Skeletal muscle tissue (tissue), 4 donors: Measurements from ENCODE around the gene KLHL36. TPM values are rescaled to one million over a fixed set of nuclear protein-coding genes. Genes with fewer than 3 reads are reported as not detected.
"Not testable (repeated sequence)": the region's sequence is repeated elsewhere in the genome, so short reads cannot be mapped to it uniquely, and the experiment has no call there.

Experiments used
- H3K27ac ChIP-seq: one replicate; pipeline ENCODE4 v1.7.0; 2013; ENCODE audit warnings: mild to moderate bottlenecking, low read depth, low read length, inconsistent platforms
- H3K27me3 ChIP-seq, 3 donors: one replicate each; pipeline ENCODE4 v1.7.0; 2013; ENCODE audit warnings: low read length in 3 of 3; ENCODE audit not compliant: control insufficient read depth in 3 of 3, insufficient read depth in 3 of 3
- H3K36me3 ChIP-seq, 3 donors: one replicate each; pipeline ENCODE4 v1.7.0; 2013; ENCODE audit warnings: low read length in 3 of 3; ENCODE audit not compliant: control insufficient read depth in 3 of 3, insufficient read depth in 3 of 3
- H3K4me1 ChIP-seq, 3 donors: one replicate each; pipeline ENCODE4 v1.7.0; 2013; ENCODE audit warnings: low read length in 3 of 3, mild to moderate bottlenecking in 3 of 3; ENCODE audit not compliant: control insufficient read depth in 3 of 3, insufficient read depth in 3 of 3
- H3K4me3 ChIP-seq, 3 donors: one replicate each; pipeline ENCODE4 v1.7.0; 2013; ENCODE audit warnings: low read length in 3 of 3
- H3K9ac ChIP-seq, 3 donors: one replicate each; pipeline ENCODE4 v1.7.0; 2013; ENCODE audit warnings: low read length in 3 of 3, mild to moderate bottlenecking in 3 of 3, moderate library complexity in 2 of 3, low read depth in 1 of 3
- H3K9me3 ChIP-seq, 3 donors: one replicate each; pipeline ENCODE4 v1.7.0; 2013; ENCODE audit warnings: low read length in 3 of 3; ENCODE audit not compliant: control insufficient read depth in 3 of 3
- total RNA-seq: library from RNA; depleted of rRNA; stranded (reverse); fragments of >200 nt; gene quantifications from one replicate; pipeline ENCODE4 v1.2.3, GENCODE V29; 2014
- donor health status: Osteomylitis.

The KLHL36 gene
- total RNA-seq, 1 donor from 2014 or later, result 23.0 TPM

DNA sequence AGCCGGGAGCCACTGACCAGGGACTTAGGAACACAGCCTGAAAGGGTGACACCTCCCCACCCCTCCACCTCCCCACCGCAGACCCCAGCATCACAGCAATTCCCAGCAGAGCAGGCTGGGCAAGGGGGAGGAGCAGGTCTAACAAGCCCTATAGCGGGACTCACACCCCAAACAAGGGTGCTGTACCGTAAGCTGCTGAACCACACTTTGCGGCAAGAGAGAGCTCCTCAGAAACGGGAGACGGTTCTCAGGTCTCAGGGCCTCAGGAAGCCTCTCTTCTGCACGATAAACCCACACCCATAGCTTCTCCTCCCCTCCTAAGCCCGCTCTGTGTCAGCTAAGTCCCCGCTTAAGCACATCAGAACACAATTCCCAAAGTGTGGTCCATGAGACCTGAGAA, 18.7 kb upstream of the KLHL36 start:
- Histone ChIP-seq H3K36me3 (no peaks in the 10 kb centered on the region), H3K9me3 (no peaks in the 10 kb centered on the region), H3K27ac (no peak overlapping the region)

GRCh38 chr16:84630009-84630408, 18.3 kb upstream of the KLHL36 start:
- no peak overlapping the region for H3K27ac ChIP-seq
- no peak overlapping the region for H3K9ac ChIP-seq
- H3K4me3 ChIP-seq, result no peak overlapping the region
- H3K9me3 ChIP-seq, result no peaks in the 10 kb centered on the region
- H3K4me1 ChIP-seq, result peaks cover 0 to 8% (median 0%) of the 10 kb centered on the region in 3 donors
- H3K36me3 ChIP-seq, result no peaks in the 10 kb centered on the region
- peaks cover 0 to 10% (median 0%) of the 10 kb centered on the region in 3 donors for H3K27me3 ChIP-seq

More for the DNA sequence above, 18.7 kb upstream of the KLHL36 start:
- no peak overlapping the region for H3K9ac ChIP-seq
- peaks cover 0 to 8% (median 0%) of the 10 kb centered on the region in 3 donors for H3K4me1 ChIP-seq
- H3K4me3 ChIP-seq, result no peak overlapping the region
- peaks cover 0 to 7% (median 0%) of the 10 kb centered on the region in 3 donors for H3K27me3 ChIP-seq

- Histone ChIP-seq H3K36me3 (no peaks in the 10 kb centered on the region), H3K9ac (peak overlapping the region in 1 of 3 donors; percentile 6), H3K4me1 (peaks cover 0 to 9% (median 1%) of the 10 kb centered on the region in 3 donors), H3K4me3 (no peak overlapping the region), H3K27ac (no peak overlapping the region), H3K9me3 (no peaks in the 10 kb centered on the region), H3K27me3 (peaks cover 0 to 10% (median 0%) of the 10 kb centered on the region in 3 donors)
These were observed 17.7 kb upstream of the KLHL36 start for GRCh38 chr16:84630446-84631152.

GRCh38 chr16:84631153-84631466, 17.2 kb upstream of the KLHL36 start:
- no peaks in the 10 kb centered on the region for H3K36me3 ChIP-seq
- H3K4me1 ChIP-seq, result peaks cover 0 to 14% (median 6%) of the 10 kb centered on the region in 3 donors
- H3K27me3 ChIP-seq, result peaks cover 0 to 10% (median 0%) of the 10 kb centered on the region in 3 donors
- H3K27ac ChIP-seq, result no peak overlapping the region
- H3K4me3 ChIP-seq, result no peak overlapping the region
- H3K9ac ChIP-seq, result no peak overlapping the region
- no peaks in the 10 kb centered on the region for H3K9me3 ChIP-seq

DNA sequence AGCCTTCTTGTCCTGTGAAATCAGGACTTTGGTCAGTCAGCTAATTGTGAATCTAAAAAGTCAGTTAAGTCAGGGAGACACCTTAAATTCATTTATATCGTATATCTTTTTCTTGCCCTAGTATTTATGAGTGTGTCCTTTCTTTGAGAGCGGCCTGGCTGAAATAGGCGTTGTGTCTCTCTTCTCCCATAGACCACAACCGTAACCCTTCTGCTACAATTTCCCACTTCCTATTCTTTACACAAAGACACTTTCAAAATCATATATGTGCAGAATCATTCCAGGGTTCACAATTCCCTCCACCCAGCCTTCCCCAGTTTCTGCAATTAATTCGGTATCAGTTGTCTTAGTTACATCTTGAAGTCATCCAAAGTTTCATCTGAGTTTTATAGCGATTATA, 16.4 kb upstream of the KLHL36 start:
- Histone ChIP-seq H3K36me3 (no peaks in the 10 kb centered on the region), H3K9me3 (no peaks in the 10 kb centered on the region), H3K4me3 (no peak overlapping the region), H3K9ac (no peak overlapping the region), H3K4me1 (peaks cover 0 to 14% (median 6%) of the 10 kb centered on the region in 3 donors), H3K27ac (no peak overlapping the region), H3K27me3 (peaks cover 0 to 10% (median 0%) of the 10 kb centered on the region in 3 donors)

GRCh38 chr16:84632862-84633261, 15.4 kb upstream of the KLHL36 start:
- not testable (repeated sequence) for H3K36me3 ChIP-seq, H3K9me3 ChIP-seq, H3K9ac ChIP-seq, H3K4me3 ChIP-seq, H3K27ac ChIP-seq
- peaks cover 0 to 10% (median 0%) of the 10 kb centered on the region in 3 donors for H3K27me3 ChIP-seq
- H3K4me1 ChIP-seq, result peaks cover 0 to 14% (median 6%) of the 10 kb centered on the region in 3 donors

- Histone ChIP-seq H3K4me1 (peaks cover 0 to 14% (median 6%) of the 10 kb centered on the region in 3 donors), H3K27me3 (peaks cover 0 to 10% (median 0%) of the 10 kb centered on the region in 3 donors), H3K36me3 (no peaks in the 10 kb centered on the region), H3K9me3 (no peaks in the 10 kb centered on the region), H3K4me3 (no peak overlapping the region), H3K27ac (peak overlapping the region; percentile 25), H3K9ac (no peak overlapping the region)
These were observed 14.7 kb upstream of the KLHL36 start for GRCh38 chr16:84633622-84634021.

GRCh38 chr16:84635702-84636101, 12.6 kb upstream of the KLHL36 start:
- H3K27ac ChIP-seq, result no peak overlapping the region
- no peaks in the 10 kb centered on the region for H3K36me3 ChIP-seq
- no peak overlapping the region for H3K4me3 ChIP-seq
- H3K9ac ChIP-seq, result no peak overlapping the region
- peaks cover 0 to 10% (median 0%) of the 10 kb centered on the region in 3 donors for H3K27me3 ChIP-seq
- H3K9me3 ChIP-seq, result no peaks in the 10 kb centered on the region
- peaks cover 0 to 17% (median 6%) of the 10 kb centered on the region in 3 donors for H3K4me1 ChIP-seq

GRCh38 chr16:84637709-84638108, 10.6 kb upstream of the KLHL36 start:
- H3K36me3 ChIP-seq, result no peaks in the 10 kb centered on the region
- H3K4me1 ChIP-seq, result peaks cover 12 to 24% (median 12%) of the 10 kb centered on the region in 3 donors
- no peak overlapping the region for H3K9ac ChIP-seq
- H3K9me3 ChIP-seq, result no peaks in the 10 kb centered on the region
- H3K27me3 ChIP-seq, result peaks cover 0 to 15% (median 0%) of the 10 kb centered on the region in 3 donors
- H3K4me3 ChIP-seq, result no peak overlapping the region
- no peak overlapping the region for H3K27ac ChIP-seq

DNA sequence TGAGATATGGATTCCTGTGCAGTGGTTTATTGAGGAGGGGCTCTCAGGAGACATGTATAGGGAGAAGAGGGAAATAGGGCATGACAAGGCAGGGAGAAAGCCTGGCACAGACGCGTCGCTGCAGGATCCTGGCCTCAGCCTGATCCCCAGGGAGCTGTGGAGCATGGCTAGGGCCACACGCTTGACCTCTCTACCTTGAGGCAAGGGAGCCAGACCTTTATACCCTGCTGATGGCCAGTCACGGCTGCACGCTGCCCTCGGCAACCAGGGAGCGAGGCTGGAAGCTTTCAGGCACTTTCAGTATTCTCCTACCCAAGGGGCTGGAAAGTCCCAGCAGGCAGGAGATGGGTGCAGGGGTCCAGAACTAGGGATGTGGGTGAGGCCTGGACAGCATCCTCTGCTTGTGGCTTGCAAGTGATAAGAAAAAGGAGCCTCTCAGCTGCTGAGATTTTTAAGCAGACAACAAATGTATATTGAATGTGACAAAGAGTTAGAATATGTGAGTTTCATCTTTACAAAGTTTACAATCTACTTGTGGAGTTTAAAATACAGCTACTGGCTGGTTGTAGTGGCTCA, 10.0 kb upstream of the KLHL36 start:
- Histone ChIP-seq H3K36me3 (no peaks in the 10 kb centered on the region), H3K27me3 (peaks cover 0 to 15% (median 0%) of the 10 kb centered on the region in 3 donors), H3K27ac (no peak overlapping the region), H3K4me1 (peaks cover 16 to 30% (median 18%) of the 10 kb centered on the region in 3 donors), H3K4me3 (no peak overlapping the region), H3K9me3 (no peaks in the 10 kb centered on the region), H3K9ac (no peak overlapping the region)
